Activated CD4-positive, alpha-beta T cell treated with anti-CD3 and anti-CD28 coated beads, Interleukin-2, amount 10 ng/mL, durations not matched to agents 24 days and 14 days (primary cell): ENCODE results near the gene CSTF1. TPM values are rescaled to one million over a fixed set of nuclear protein-coding genes. Genes with fewer than 3 reads are reported as not detected.

ENCODE experiments used
- DNase-seq: peaks from one replicate; pipeline ENCODE4 v3.0.0; 2022
- H3K27ac Mint-ChIP-seq: one replicate; pipeline ENCODE4 v1.8.0; 2022; ENCODE audit warnings: mild to moderate bottlenecking, mixed read lengths
- H3K27me3 Mint-ChIP-seq: one replicate; pipeline ENCODE4 v1.8.0; 2022; ENCODE audit warnings: mixed read lengths
- H3K36me3 Mint-ChIP-seq: one replicate; pipeline ENCODE4 v1.8.0; 2022; ENCODE audit warnings: low read depth, mild to moderate bottlenecking, mixed read lengths
- H3K4me1 Mint-ChIP-seq: one replicate; pipeline ENCODE4 v1.8.0; 2021; ENCODE audit warnings: mixed read lengths
- H3K4me3 Mint-ChIP-seq: one replicate; pipeline ENCODE4 v1.8.0; 2022; ENCODE audit warnings: mild to moderate bottlenecking, moderate library complexity, mixed read lengths
- H3K9me3 Mint-ChIP-seq: one replicate; pipeline ENCODE4 v1.8.0; 2021; ENCODE audit warnings: mixed read lengths
- intact Hi-C: fragments of 100-400 bp; cut with micrococcal nuclease; formaldehyde crosslinking; loops from one replicate; pipeline ENCODE4 v1.15.1; 2023
- total RNA-seq: library from RNA; stranded (reverse); gene quantifications from 2 replicates; pipeline ENCODE4 v1.2.3, GENCODE V29; 2022

Gene CSTF1
- total RNA-seq, 1 donor from 2014 or later = 52.2 TPM

DNA sequence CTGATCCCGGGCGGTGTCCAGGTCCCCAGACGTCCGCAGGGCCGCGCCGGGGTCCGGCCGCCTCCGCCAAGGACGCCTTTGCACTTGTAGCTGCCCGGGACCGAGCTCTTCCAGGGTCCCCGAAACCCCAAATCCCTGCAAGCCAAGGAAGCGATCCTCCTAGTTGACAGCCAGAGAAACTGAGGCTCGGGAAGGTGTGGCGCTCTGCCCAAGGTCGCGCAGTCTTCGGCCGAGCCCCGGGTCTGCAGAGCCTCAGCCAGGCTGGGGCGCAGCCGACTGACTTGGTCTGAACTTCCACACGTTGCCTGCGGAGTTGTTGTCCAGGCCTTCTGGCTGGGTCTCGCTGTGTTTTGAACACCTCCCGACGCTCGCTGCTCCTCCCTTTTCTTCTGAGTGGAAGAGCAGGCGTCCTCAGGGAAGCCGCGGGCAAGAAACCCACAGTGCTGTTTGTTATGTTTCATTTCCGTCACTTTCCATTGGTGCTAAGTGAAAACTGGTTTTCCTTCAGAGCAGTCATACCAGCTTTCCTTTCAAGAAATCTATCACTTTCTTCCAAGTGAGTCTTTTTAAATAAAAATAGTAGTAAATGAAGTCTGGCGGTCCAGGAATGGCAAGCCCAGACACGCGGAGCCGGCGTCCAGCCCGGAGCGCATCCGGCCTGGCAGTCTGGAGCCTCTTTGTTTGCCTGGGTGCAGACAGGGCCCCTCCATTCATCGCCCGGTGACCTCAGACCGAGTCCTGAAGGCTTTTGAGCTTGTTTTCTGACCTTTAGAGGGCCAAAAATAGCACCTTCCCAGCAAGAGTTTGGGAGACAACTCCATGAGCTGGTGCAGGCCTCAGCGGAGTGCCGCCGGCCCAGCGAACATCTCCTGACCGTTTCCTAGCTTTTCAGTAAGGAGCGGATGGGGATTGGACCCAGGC, 33.0 kb upstream of the CSTF1 start:
- peak; percentile 70 for DNase-seq
- Mint-ChIP-seq H3K4me3 (peak overlapping the region; percentile 86), H3K9me3 (no peaks in the 10 kb centered on the region), H3K27ac (peak overlapping the region; percentile 73), H3K4me1 (peaks cover 14% of the 10 kb centered on the region), H3K27me3 (peaks cover 10% of the 10 kb centered on the region), H3K36me3 (no peaks in the 10 kb centered on the region)
- intact Hi-C loops = no loop called here

DNA sequence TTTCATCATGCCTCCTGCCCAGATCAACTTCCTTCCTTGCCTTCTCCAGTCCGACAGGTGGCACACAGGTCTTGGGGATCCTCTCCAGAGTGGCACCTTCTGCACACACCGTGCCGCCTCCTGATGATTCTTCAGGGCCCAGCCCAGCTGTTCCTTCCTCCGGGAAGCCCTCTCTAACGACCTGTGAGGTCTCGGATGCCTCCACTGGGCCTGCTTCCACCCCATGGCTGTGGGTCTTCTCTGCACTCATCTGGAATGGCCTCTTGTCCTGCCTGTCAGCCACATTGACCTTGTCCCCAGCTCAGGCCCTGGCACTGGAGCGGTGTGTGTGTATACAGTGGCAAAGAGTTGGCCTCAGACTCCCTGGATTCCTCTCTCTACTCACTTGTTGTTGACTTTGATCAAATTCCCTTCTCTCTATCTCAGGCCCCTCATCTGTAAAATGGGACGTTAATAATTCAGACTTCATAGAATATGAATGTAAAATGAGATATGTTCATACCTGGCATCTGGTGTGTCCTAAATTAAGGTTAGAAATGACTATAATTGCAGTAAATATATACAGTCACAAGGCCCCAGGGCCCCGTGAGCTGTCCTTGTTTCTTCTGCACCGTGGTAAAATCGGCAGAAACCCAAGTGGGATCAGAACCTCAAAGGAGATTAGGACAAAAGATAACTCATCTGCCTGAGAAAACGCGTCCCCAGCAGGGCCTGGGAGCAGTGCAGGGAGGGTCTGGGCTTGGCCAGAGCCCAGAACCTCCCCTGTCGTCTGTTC, 32.1 kb upstream of the CSTF1 start:
- peaks cover 10% of the 10 kb centered on the region for H3K27me3 Mint-ChIP-seq
- intact Hi-C loops = no loop called here
- H3K27ac Mint-ChIP-seq = no peak overlapping the region
- H3K36me3 Mint-ChIP-seq = no peaks in the 10 kb centered on the region
- DNase-seq = no peak
- H3K4me3 Mint-ChIP-seq = peak overlapping the region; percentile 86
- peaks cover 14% of the 10 kb centered on the region for H3K4me1 Mint-ChIP-seq
- H3K9me3 Mint-ChIP-seq = no peaks in the 10 kb centered on the region

DNA sequence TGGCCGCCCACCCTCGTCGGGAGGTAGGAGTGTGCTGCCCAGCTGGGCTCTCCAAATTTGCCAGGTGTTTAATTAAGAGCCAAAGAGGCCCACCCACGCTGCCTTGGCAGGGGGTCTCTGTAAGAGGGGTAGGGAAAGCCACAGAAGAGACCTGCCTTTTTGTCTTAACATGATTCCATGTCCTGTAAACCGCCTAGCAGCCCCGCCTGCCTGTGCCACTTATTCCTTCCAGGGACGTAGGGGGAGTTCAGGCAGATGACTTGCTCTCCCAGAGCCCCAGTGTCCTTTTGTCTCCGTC, 31.6 kb upstream of the CSTF1 start:
- intact Hi-C loops = no loop called here
- no peak for DNase-seq
- H3K27ac Mint-ChIP-seq = no peak overlapping the region
- H3K27me3 Mint-ChIP-seq = peaks cover 9% of the 10 kb centered on the region
- H3K4me3 Mint-ChIP-seq = no peak overlapping the region
- H3K36me3 Mint-ChIP-seq = peaks cover under 1% of the 10 kb centered on the region
- no peaks in the 10 kb centered on the region for H3K9me3 Mint-ChIP-seq
- H3K4me1 Mint-ChIP-seq = peaks cover 14% of the 10 kb centered on the region

DNA sequence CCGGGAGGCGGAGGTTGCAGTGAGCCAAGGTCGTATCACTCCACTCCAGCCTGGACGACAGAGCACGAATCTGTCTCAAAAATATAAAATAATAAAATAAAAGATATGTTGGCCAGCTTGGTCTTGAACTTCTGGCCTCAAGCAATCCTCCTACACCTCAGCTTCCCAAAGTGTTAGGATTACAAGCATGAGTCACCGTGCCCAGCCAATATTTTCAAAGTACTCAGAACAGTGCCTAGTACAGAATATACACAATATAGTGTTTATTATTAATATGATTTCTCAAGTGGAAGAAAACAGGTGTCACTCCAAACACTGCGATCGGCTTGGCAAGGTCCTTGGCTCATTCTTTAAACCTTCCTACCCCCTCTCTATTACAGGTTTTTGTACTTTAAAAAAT, 30.5 kb upstream of the CSTF1 start:
- DNase-seq = no peak
- no peak overlapping the region for H3K27ac Mint-ChIP-seq
- peaks cover 14% of the 10 kb centered on the region for H3K4me1 Mint-ChIP-seq
- H3K27me3 Mint-ChIP-seq = peaks cover 6% of the 10 kb centered on the region
- H3K36me3 Mint-ChIP-seq = peaks cover 4% of the 10 kb centered on the region
- H3K4me3 Mint-ChIP-seq = no peak overlapping the region
- no peaks in the 10 kb centered on the region for H3K9me3 Mint-ChIP-seq
- intact Hi-C loops = no loop called here

DNA sequence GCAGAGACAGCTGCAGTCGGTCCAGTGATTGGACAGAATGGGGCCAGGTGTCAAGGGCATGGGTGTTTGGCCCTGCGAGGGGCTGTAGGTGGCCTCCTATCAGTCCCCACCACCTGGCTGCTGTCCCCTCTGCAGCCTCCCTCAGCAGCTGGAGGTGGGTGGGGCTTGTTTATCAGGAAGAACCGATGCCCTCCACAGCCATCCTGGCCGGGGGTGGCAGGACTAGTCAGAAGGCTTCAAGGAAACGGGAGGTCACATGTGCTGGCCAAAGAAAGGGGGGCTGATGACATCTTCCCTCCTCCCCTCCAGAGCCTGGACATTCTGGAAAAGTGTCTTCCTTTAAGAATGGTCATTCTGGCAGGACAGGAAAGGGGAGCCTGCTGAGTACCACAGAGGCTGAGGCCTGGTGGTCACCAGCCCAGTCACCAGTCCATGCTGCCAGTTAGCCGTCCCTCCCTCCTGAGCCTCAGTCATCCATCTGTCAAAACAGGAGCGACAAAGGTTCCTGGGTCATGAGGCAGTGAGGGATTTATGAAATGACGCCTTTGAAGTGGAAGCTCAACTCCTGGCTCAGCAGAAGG, 29.5 kb upstream of the CSTF1 start:
- Mint-ChIP-seq H3K4me1 (peaks cover 14% of the 10 kb centered on the region), H3K9me3 (no peaks in the 10 kb centered on the region), H3K4me3 (no peak overlapping the region), H3K27me3 (peaks cover under 1% of the 10 kb centered on the region), H3K27ac (no peak overlapping the region), H3K36me3 (peaks cover 4% of the 10 kb centered on the region)
- no peak for DNase-seq
- intact Hi-C loops = no loop called here

DNA sequence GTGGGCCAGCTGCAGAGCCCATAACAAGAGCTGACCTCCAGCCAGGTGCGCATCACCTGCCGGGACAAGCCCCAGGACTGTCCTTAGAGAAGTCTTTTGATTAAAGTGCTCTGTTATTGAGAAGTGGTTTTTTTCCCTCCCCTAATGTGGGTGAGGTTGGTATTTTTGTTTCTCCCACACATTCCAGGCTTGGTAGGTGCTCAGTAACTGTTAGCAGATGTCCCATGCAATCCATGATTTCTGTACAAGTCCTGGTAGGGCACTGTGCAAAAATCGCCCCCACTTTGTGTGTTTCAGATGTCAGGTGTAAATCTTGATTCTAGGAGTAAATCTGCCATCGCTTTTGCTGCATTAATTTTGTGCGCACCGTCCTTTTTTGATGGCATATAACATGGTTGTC, 29.0 kb upstream of the CSTF1 start:
- H3K9me3 Mint-ChIP-seq = no peaks in the 10 kb centered on the region
- intact Hi-C loops = no loop called here

DNA sequence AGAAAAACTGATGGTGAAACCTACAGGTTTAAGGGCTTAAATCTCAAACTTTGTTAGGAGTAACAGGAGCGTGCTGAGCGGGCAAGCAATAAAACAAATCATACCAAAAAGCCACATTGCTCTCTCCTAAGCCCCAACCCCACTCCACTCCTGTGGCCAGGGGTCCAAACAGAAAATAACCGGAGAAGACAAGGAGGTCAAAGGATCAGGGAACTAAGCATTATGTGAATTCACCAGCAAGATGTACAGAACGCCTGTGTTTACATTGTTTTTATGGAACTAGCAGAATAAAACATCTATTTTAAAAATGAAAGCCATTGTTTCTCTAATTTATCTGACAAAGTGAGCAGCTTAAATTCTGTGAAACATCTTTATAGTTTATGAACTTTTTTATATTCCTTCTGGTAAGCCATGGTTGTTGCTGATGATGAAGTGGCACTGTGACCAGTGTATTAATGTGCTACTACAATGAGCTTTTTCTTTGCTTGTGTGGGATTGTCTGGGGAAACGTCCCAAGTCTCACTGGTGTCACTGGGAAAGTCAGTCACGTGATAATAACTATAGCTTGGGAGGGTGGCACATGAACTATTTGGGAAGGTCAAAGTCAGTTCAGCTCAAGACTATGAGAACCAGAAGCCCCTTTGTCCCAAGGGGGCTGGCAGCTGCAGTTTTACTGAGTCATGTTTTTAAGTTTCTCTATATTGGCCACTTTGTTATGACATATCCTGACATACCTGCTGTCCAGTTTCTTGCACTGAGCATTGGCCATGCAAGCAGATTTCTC, 23.9 kb upstream of the CSTF1 start:
- Mint-ChIP-seq H3K9me3 (no peaks in the 10 kb centered on the region), H3K4me1 (peaks cover 10% of the 10 kb centered on the region), H3K4me3 (no peak overlapping the region), H3K27ac (no peak overlapping the region), H3K36me3 (peaks cover 30% of the 10 kb centered on the region), H3K27me3 (no peaks in the 10 kb centered on the region)
- DNase-seq = no peak
- intact Hi-C loops = no loop called here

More for the DNA sequence above, 29.0 kb upstream of the CSTF1 start:
- Mint-ChIP-seq H3K27ac (no peak overlapping the region), H3K4me3 (no peak overlapping the region), H3K36me3 (peaks cover 7% of the 10 kb centered on the region), H3K27me3 (no peaks in the 10 kb centered on the region), H3K4me1 (peaks cover 10% of the 10 kb centered on the region)
- DNase-seq = no peak

DNA sequence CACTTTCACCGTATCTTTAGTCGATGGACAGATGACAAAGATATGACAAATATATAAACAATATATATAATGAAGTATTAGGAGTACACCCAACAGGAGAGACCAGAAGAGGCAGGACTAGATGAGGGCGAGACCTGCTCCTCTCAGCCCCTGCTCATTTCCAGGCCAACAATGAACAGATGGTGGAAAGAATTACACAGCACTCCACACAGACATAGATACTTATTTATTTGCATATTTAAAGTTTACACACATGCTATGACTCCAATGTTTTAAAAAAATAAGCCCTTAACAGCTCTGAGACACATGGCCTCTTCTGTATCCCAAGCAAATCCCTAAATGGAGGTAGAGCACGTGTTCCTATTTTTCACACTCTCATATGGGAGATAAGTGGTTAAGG, 23.3 kb upstream of the CSTF1 start:
- H3K9me3 Mint-ChIP-seq = no peaks in the 10 kb centered on the region
- intact Hi-C loops = no loop called here
- peaks cover 32% of the 10 kb centered on the region for H3K36me3 Mint-ChIP-seq
- no peak overlapping the region for H3K27ac Mint-ChIP-seq
- no peaks in the 10 kb centered on the region for H3K27me3 Mint-ChIP-seq
- H3K4me3 Mint-ChIP-seq = no peak overlapping the region
- no peak for DNase-seq
- H3K4me1 Mint-ChIP-seq = peaks cover 14% of the 10 kb centered on the region

DNA sequence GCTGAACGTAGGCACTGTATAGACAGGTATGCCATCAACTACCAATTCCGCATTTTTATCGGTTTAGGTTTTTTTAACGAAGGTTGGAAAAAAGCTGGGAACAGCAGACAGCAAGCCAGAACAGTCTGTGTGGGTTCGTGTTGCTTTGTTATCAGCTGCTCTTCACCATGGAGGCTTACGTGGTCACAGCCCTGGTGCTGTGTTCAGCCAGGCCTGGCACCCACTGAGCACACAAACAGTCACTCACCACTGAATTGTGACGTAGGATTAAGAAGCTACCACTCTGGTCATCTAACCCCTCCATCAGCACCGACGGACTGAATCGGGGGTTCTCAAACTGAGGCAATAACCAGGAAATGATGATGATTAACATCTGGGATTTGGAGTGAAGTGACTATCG, 20.5 kb upstream of the CSTF1 start:
- Mint-ChIP-seq H3K36me3 (peaks cover 44% of the 10 kb centered on the region), H3K27ac (no peak overlapping the region), H3K4me1 (peaks cover 30% of the 10 kb centered on the region), H3K27me3 (no peaks in the 10 kb centered on the region), H3K4me3 (no peak overlapping the region), H3K9me3 (no peaks in the 10 kb centered on the region)
- intact Hi-C loops = loop anchor here (2.0 kb wide), 1 partner anchor 21 kb away; the partner anchor contains the start of genes AURKA and CSTF1
- DNase-seq = no peak

DNA sequence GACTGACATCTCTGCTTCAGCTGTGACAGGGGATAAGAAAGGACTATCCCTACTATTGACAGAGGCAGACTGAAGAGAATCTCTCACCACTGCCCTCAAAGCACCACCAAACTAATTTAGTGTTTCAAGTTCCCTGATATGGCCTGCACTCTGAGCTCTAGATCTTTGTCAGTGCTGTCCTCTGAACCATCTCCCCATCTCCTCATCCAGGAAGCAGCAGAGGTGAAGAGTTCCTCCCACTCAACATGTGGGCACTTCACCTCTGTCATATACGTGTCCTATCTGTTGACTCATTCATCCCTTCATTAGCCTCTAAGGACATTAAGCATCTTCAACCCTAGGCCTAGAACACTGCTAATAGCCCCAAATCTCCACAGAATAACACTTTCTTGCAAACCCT, 19.6 kb upstream of the CSTF1 start:
- no peaks in the 10 kb centered on the region for H3K9me3 Mint-ChIP-seq
- H3K27ac Mint-ChIP-seq = peak overlapping the region; percentile 79
- no peak for DNase-seq
- H3K4me1 Mint-ChIP-seq = peaks cover 34% of the 10 kb centered on the region
- peaks cover 51% of the 10 kb centered on the region for H3K36me3 Mint-ChIP-seq
- no peak overlapping the region for H3K4me3 Mint-ChIP-seq
- H3K27me3 Mint-ChIP-seq = no peaks in the 10 kb centered on the region
- intact Hi-C loops = loop anchor here (2.0 kb wide), 1 partner anchor 20 kb away; the partner anchor contains the start of genes AURKA and CSTF1

DNA sequence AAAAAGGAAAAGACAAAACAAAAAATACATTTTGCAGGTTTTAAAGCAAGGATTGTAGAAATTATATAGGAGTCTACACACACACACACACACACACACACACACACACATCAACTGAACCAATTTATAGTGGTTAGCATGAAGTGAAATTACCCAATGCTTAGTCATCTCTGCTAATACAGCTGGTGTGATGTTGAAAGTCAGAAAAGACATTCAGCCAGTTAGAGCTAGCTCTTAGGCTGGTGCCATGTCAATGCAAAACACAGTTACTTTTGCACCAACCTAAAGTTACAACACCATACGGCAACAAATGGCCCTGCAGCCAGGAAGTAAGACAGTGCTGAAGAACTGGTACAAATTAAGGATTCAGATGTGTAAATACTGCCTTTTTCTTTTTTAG, 18.5 kb upstream of the CSTF1 start:
- Mint-ChIP-seq H3K9me3 (no peaks in the 10 kb centered on the region), H3K36me3 (peaks cover 59% of the 10 kb centered on the region), H3K27ac (peak overlapping the region; percentile 45), H3K27me3 (no peaks in the 10 kb centered on the region), H3K4me3 (no peak overlapping the region), H3K4me1 (peaks cover 40% of the 10 kb centered on the region)
- no peak for DNase-seq
- intact Hi-C loops = loop anchor here (2.0 kb wide), 1 partner anchor 19 kb away; the partner anchor contains the start of genes AURKA and CSTF1

DNA sequence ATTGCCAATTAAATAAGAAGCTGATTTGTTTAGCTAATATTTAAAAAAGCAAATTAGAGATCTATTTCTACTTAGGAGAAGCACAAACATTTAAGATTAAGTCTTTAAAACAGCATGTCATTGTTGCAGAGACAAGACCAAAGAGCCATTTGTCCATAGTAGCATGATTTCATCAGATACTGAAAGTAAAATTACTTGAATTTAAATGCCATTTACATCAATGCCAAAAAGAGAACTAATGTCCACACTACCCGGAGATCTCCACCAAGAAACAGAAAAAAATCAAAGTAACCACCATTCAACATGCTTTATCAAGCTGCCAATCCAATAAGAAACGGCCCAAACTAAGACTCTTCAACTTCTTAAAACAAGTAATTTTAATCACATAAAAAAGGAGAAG, 16.1 kb upstream of the CSTF1 start:
- H3K4me1 Mint-ChIP-seq = peaks cover 53% of the 10 kb centered on the region
- DNase-seq = no peak
- no peak overlapping the region for H3K4me3 Mint-ChIP-seq
- peaks cover 60% of the 10 kb centered on the region for H3K36me3 Mint-ChIP-seq
- peak overlapping the region; percentile 5 for H3K27ac Mint-ChIP-seq
- H3K9me3 Mint-ChIP-seq = no peaks in the 10 kb centered on the region
- no peaks in the 10 kb centered on the region for H3K27me3 Mint-ChIP-seq
- intact Hi-C loops = no loop called here

DNA sequence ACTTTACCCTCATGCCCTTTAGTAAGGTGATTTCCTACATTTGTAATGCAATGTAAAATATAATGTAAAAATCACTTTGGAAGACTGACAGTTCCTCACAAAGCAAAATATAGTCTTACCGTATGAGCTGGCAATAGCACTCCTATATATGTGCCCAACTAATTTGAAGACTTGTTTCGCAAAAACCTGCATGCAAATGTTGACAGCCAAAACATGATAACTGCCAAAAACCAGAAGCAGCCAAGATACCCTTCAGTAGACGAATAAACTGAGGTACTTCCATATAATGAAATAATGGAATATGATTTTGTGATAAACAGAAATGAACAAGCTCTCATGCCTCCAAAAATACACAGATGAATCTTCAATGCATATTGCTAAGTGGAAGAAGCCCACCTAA, 14.1 kb upstream of the CSTF1 start:
- intact Hi-C loops = no loop called here
- H3K27ac Mint-ChIP-seq = peak overlapping the region; percentile 30
- no peaks in the 10 kb centered on the region for H3K27me3 Mint-ChIP-seq
- H3K9me3 Mint-ChIP-seq = no peaks in the 10 kb centered on the region
- peaks cover 58% of the 10 kb centered on the region for H3K4me1 Mint-ChIP-seq
- peaks cover 64% of the 10 kb centered on the region for H3K36me3 Mint-ChIP-seq
- H3K4me3 Mint-ChIP-seq = no peak overlapping the region
- no peak for DNase-seq
